H1 (cell line): ENCODE data around the gene GAS6. TPM values are rescaled to one million over a fixed set of nuclear protein-coding genes. Genes with fewer than 3 reads are reported as not detected.

Experiments
- CTCF ChIA-PET: fragments of 300-600 bp; sonication (Branson Sonifier 250); formaldehyde crosslinking; loops from one replicate; lab custom pipeline; 2021; ENCODE audit not compliant: partially characterized antibody; lab: Charles Lee
- POLR2A ChIA-PET: fragments of 300-600 bp; sonication (Branson Sonifier 250); formaldehyde crosslinking; loops from one replicate; lab custom pipeline; 2021; ENCODE audit warnings: inconsistent platforms; ENCODE audit not compliant: partially characterized antibody; lab: Charles Lee
- DNase-seq, 2 experiments: peaks; one replicate each; pipeline versions ENCODE4 v3.0.0 to v3.0.0-alpha.2; 2010 to 2022; ENCODE audit warnings: low spot score in 2 of 2, low read depth in 1 of 2, mixed read lengths in 1 of 2
- FAIRE-seq: peaks from 2 replicates; lab custom pipeline; 2011; peaks lifted over from hg19 to GRCh38; lab: Jason Lieb, UNC
- H2AFZ ChIP-seq: 2 replicates; pipeline ENCODE4 v1.8.1; 2012; ENCODE audit warnings: low read length, inconsistent platforms
- H2AK5ac ChIP-seq: 2 replicates; pipeline ENCODE4 v1.6.1; 2013; ENCODE audit warnings: low read depth, low read length
- H2BK120ac ChIP-seq: replicated peaks from 2 replicates; pipeline ENCODE3; 2013; ENCODE audit warnings: low read depth, low read length, inconsistent platforms
- H2BK12ac ChIP-seq: 2 replicates; pipeline ENCODE4 v1.6.1; 2013; ENCODE audit warnings: low read depth, low read length
- H2BK15ac ChIP-seq: 2 replicates; pipeline ENCODE4 v1.6.1; 2013; ENCODE audit warnings: low read length
- H2BK20ac ChIP-seq: 2 replicates; pipeline ENCODE4 v1.6.1; 2013; ENCODE audit warnings: low read length
- H2BK5ac ChIP-seq: 2 replicates; pipeline ENCODE4 v1.6.1; 2013; ENCODE audit warnings: low read depth, low read length
- H3K14ac ChIP-seq: 2 replicates; pipeline ENCODE4 v1.6.1; 2013; ENCODE audit warnings: inconsistent platforms; ENCODE audit not compliant: insufficient read length
- H3K18ac ChIP-seq: 2 replicates; pipeline ENCODE4 v1.6.1; 2013; ENCODE audit warnings: low read length; ENCODE audit errors: extremely low read depth
- H3K23ac ChIP-seq: 2 replicates; pipeline ENCODE4 v1.6.1; 2013; ENCODE audit warnings: inconsistent platforms; ENCODE audit not compliant: insufficient read length
- H3K23me2 ChIP-seq: 2 replicates; pipeline ENCODE4 v1.6.1; 2013; ENCODE audit warnings: low read depth, low read length
- H3K27ac ChIP-seq: 2 replicates; pipeline ENCODE4 v1.6.1; 2011; ENCODE audit warnings: low read depth, low read length, inconsistent platforms
- H3K27me3 ChIP-seq, 4 experiments: replicated peaks in 1 of 4; 1 replicate in 1 of 4; 2 replicates in 3 of 4; pipeline versions ENCODE4 v1.6.1 to v1.8.1; 2011 to 2013; ENCODE audit warnings: low read length in 3 of 4, mild to moderate bottlenecking in 3 of 4, inconsistent platforms in 2 of 4, mixed read lengths in 2 of 4, moderate library complexity in 1 of 4; ENCODE audit not compliant: control insufficient read depth in 3 of 4, insufficient read depth in 3 of 4; ENCODE audit errors: extremely low read depth in 1 of 4
- H3K36me3 ChIP-seq, 4 experiments: 2 replicates each; pipeline versions ENCODE4 v1.6.1 to v1.8.1; 2011 to 2013; ENCODE audit warnings: mild to moderate bottlenecking in 4 of 4, low read length in 3 of 4, moderate library complexity in 2 of 4, control low read depth in 1 of 4, inconsistent platforms in 1 of 4; ENCODE audit not compliant: insufficient read depth in 4 of 4, control insufficient read depth in 2 of 4
- H3K4ac ChIP-seq: replicated peaks from 2 replicates; pipeline ENCODE3; 2013; ENCODE audit warnings: low read length, low read depth, mixed read lengths, inconsistent platforms; ENCODE audit not compliant: insufficient read length
- H3K4me1 ChIP-seq, 4 experiments: replicated peaks in 1 of 4; 1 replicate in 1 of 4; 2 replicates in 3 of 4; pipeline versions ENCODE4 v1.6.1 to v1.8.1; 2011 to 2013; ENCODE audit warnings: low read length in 3 of 4, inconsistent platforms in 2 of 4, mixed read lengths in 1 of 4; ENCODE audit not compliant: insufficient read depth in 4 of 4, control insufficient read depth in 3 of 4
- H3K4me2 ChIP-seq, 2 experiments: 2 replicates each; pipeline versions ENCODE4 v1.6.1 to v1.8.1; 2011 to 2013; ENCODE audit warnings: low read depth in 2 of 2, low read length in 2 of 2, control low read depth in 1 of 2, inconsistent platforms in 1 of 2, mild to moderate bottlenecking in 1 of 2; ENCODE audit not compliant: insufficient read depth in 1 of 2
- H3K4me3 ChIP-seq, 4 experiments: fragments of 200-600, 300-600 bp in 1 of 4; sonication (generic), shearing (Covaris generic), sonication (Bioruptor Twin) in 1 of 4; 2 replicates each; pipeline versions ENCODE4 v1.5.1 to v1.8.1; 2011 to 2016; ENCODE audit warnings: low read length in 4 of 4, low read depth in 3 of 4, control low read depth in 2 of 4, inconsistent platforms in 2 of 4, mild to moderate bottlenecking in 2 of 4, mixed read lengths in 1 of 4, moderate library complexity in 1 of 4; ENCODE audit not compliant: insufficient read depth in 2 of 4; ENCODE audit errors: extremely low read depth in 1 of 4
- H3K56ac ChIP-seq: replicated peaks from 2 replicates; pipeline ENCODE3; 2013; ENCODE audit warnings: low read depth, mild to moderate bottlenecking, mixed read lengths, low read length, inconsistent platforms; ENCODE audit not compliant: insufficient read length
- H3K79me1 ChIP-seq: 2 replicates; pipeline ENCODE4 v1.6.1; 2013; ENCODE audit warnings: low read depth, low read length, control low read depth
- H3K79me2 ChIP-seq, 2 experiments: 2 replicates each; pipeline versions ENCODE4 v1.6.1 to v1.8.1; 2012 to 2013; ENCODE audit warnings: low read length in 2 of 2, mild to moderate bottlenecking in 2 of 2, inconsistent platforms in 1 of 2; ENCODE audit not compliant: insufficient read depth in 2 of 2, control insufficient read depth in 1 of 2
- H3K9ac ChIP-seq, 4 experiments: replicated peaks in 1 of 4; 1 replicate in 1 of 4; 2 replicates in 3 of 4; pipeline versions ENCODE4 v1.6.1 to v1.8.1; 2011 to 2013; ENCODE audit warnings: low read depth in 3 of 4, low read length in 3 of 4, control low read depth in 2 of 4, mild to moderate bottlenecking in 2 of 4, moderate library complexity in 2 of 4, inconsistent platforms in 1 of 4; ENCODE audit errors: extremely low read depth in 1 of 4
- H3K9me3 ChIP-seq, 2 experiments: 2 replicates each; pipeline versions ENCODE4 v1.6.1 to v1.8.1; 2012 to 2013; ENCODE audit warnings: mild to moderate bottlenecking in 2 of 2, moderate library complexity in 2 of 2, control low read depth in 1 of 2, inconsistent platforms in 1 of 2, low read depth in 1 of 2, low read length in 1 of 2, mixed read lengths in 1 of 2; ENCODE audit not compliant: insufficient read depth in 2 of 2
- H4K20me1 ChIP-seq, 2 experiments: replicated peaks in 1 of 2; 2 replicates each; pipeline versions ENCODE3 to v1.8.1; 2011 to 2013; ENCODE audit warnings: inconsistent platforms in 2 of 2, low read length in 2 of 2, mild to moderate bottlenecking in 1 of 2; ENCODE audit not compliant: insufficient read depth in 2 of 2, control insufficient read depth in 1 of 2
- H4K5ac ChIP-seq: 2 replicates; pipeline ENCODE4 v1.6.1; 2013; ENCODE audit warnings: low read length, low read depth, mixed read lengths, inconsistent platforms; ENCODE audit not compliant: insufficient read length
- H4K8ac ChIP-seq: 2 replicates; pipeline ENCODE4 v1.8.0; 2013; ENCODE audit warnings: mild to moderate bottlenecking, moderate library complexity, low read length, inconsistent platforms; ENCODE audit not compliant: insufficient read depth; ENCODE audit errors: extremely low read depth
- H4K91ac ChIP-seq: replicated peaks from 2 replicates; pipeline ENCODE3; 2013; ENCODE audit warnings: low read length, mixed read lengths, inconsistent platforms; ENCODE audit not compliant: insufficient read length
- GTF2F1 ChIP-seq: IDR thresholded peaks from 2 replicates; pipeline ENCODE4 v1.6.1; 2012; ENCODE audit warnings: low read depth, low read length, improper control_type of control experiment, borderline replicate concordance
- RAD21 ChIP-seq, 2 experiments: IDR thresholded peaks in 1 of 2; conservative IDR thresholded peaks in 1 of 2; 2 replicates each; pipeline ENCODE4 v1.6.1; 2011; ENCODE audit warnings: low read depth in 2 of 2, low read length in 2 of 2, improper control_type of control experiment in 1 of 2, inconsistent platforms in 1 of 2, mild to moderate bottlenecking in 1 of 2, moderate library complexity in 1 of 2
- SP2 ChIP-seq: IDR thresholded peaks from 2 replicates; pipeline ENCODE4 v1.6.1; 2012; ENCODE audit warnings: mild to moderate bottlenecking, low read length, inconsistent platforms
- WGBS, 2 experiments: shearing (Covaris generic) in 1 of 2; methylation state at CpG; one replicate each; pipeline versions ENCODE4 v1.1.6 to v1.1.7; 2013 to 2015; ENCODE audit warnings: low lambda C conversion rate in 2 of 2, mixed read lengths in 2 of 2, inconsistent platforms in 1 of 2, low coverage in 1 of 2, missing lambda C conversion rate in 1 of 2; ENCODE audit not compliant: insufficient replicate concordance in 2 of 2, insufficient coverage in 1 of 2, insufficient read length in 1 of 2; ENCODE audit errors: extremely low coverage in 1 of 2, missing lambda C conversion rate in 1 of 2; 5-methylcytosine and 5-hydroxymethylcytosine counted together
- polyA plus RNA-seq, 7 experiments: library from polyadenylated mRNA; depleted of rRNA in 3 of 7; stranded (reverse) in 5 of 7; unstranded in 2 of 7; fragments of >200 nt in 5 of 7; fragments of 200-250 nt in 2 of 7; gene quantifications; 1 replicate in 5 of 7; 2 replicates in 1 of 7; 4 replicates in 1 of 7; pipeline versions ENCODE4 v1.2.1 to v1.2.3, GENCODE V29; 2011 to 2013; ENCODE audit warnings: missing spikeins in 2 of 7, mixed read lengths in 2 of 7
- total RNA-seq: library from RNA; stranded (reverse); fragmentation: NEBNext Ultra II Directional; extraction: Animal tissue kit (Norgen Biotek cat#: 25700); gene quantifications from 2 replicates; pipeline ENCODE4 v1.2.1, GENCODE V29; 2021

The GAS6 gene
- total and polyA plus RNA-seq, 2 of the 8 experiments (the other 6 are each of a cell fraction or from before 2014, with no cell fraction given): 18.6 to 31.0 TPM

DNA sequence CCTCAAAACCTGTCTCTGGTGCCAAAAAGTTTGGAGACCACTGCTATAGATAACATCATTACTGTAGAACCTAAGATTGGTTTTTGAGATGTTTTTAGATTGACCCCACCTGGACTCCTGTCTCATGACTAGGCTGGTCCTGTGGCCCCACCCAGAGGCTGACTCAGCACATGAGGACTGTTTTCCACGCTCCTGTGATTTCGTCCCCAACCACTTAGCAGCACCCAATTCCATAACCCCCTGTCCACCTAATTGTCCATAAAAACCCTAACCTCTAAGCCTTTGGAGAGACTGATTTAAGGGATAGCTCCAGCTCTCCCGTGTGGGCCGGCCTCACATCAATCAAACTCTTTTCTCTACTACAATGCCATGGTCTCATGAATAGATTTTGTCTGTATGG, 25.6 kb upstream of the GAS6 start:
- CTCF ChIA-PET: no interaction called here
- POLR2A ChIA-PET: no interaction called here

More for the DNA sequence above, 25.6 kb upstream of the GAS6 start:
- Histone ChIP-seq H4K5ac (no peak overlapping the region), H3K79me1 (no peaks in the 10 kb centered on the region), H3K79me2 (no peaks in the 10 kb centered on the region), H4K20me1 (no peaks in the 10 kb centered on the region), H2BK12ac (no peak overlapping the region), H2BK15ac (no peak overlapping the region), H3K9me3 (peaks cover 0 to 3% of the 10 kb centered on the region in 2 experiments; a peak in 2 of 4 replicates), H3K4me1 (peaks cover 0 to 5% (median 2%) of the 10 kb centered on the region in 4 experiments; a peak in 2 of 7 replicates), H3K4ac (no peak overlapping the region), H3K18ac (no peak overlapping the region; the same call in 1 of the 2 replicates), H3K9ac (no peak overlapping the region), H3K56ac (no peak overlapping the region), H4K8ac (no peak overlapping the region), H3K27me3 (no peaks in the 10 kb centered on the region), H3K4me3 (no peak overlapping the region), H2BK20ac (no peak overlapping the region), H3K14ac (no peak overlapping the region), H2AK5ac (no peak overlapping the region), H3K36me3 (peaks cover 0 to 2% (median 0%) of the 10 kb centered on the region in 4 experiments; a peak in 2 of 8 replicates), H3K23me2 (no peaks in the 10 kb centered on the region), H3K4me2 (no peak overlapping the region), H2BK5ac (no peak overlapping the region), H4K91ac (peak overlapping the region; percentile 4), H3K23ac (no peak overlapping the region), H2AFZ (no peak overlapping the region), H2BK120ac (peak overlapping the region; percentile 7), H3K27ac (no peak overlapping the region)
- WGBS, 2 experiments: 90% methylated on average over 4 of the region's 4 CpGs; no CpG with 5 or more reads in 1 of the 2 experiments
- no peak for DNase-seq
- no peak for FAIRE-seq
- TF ChIP-seq SP2 (no peak), RAD21 (IDR thresholded peaks at IDR 0.05 in 1 of 2, conservative IDR thresholded peaks at IDR 0.05 in 1 of 2; ENCODE audit: low read depth in 2 of 2, low read length in 2 of 2) (peak; percentile 12 to 20; a peak in 1 of 4 replicates), GTF2F1 (no peak)
